SK-N-SH (cell line): ENCODE results near the gene LACTBL1. TPM values are rescaled to one million over a fixed set of nuclear protein-coding genes. Genes with fewer than 3 reads are reported as not detected.

Experiments
- CTCF ChIA-PET: fragments of 300-600, 350-600 bp; formaldehyde crosslinking; extraction: SDS; loops from one replicate; lab custom pipeline; 2021; lab: Yijun Ruan, JAX
- POLR2A ChIA-PET: fragments of 350-600 bp; sonication (Branson Sonifier 250); formaldehyde crosslinking; extraction: SDS; loops from one replicate; lab custom pipeline; 2020; ENCODE audit warnings: antibody characterized with exemption, inconsistent platforms; lab: Yijun Ruan, JAX
- DNase-seq: peaks from one replicate; pipeline ENCODE4 v3.0.0; 2012
- H2AFZ ChIP-seq: fragments of 200-600 bp; sonication (generic); 2 replicates; pipeline ENCODE4 v1.8.1; 2016; ENCODE audit warnings: antibody characterized with exemption, mild to moderate bottlenecking, low read depth
- H3F3A ChIP-seq: fragments of 200-600 bp; sonication (generic); replicated peaks from 2 replicates; pipeline ENCODE3; 2016; ENCODE audit warnings: antibody characterized with exemption, mild to moderate bottlenecking; ENCODE audit not compliant: insufficient read depth
- H3K27ac ChIP-seq, 2 experiments: fragments of 200-500 bp in 1 of 2; fragments of 200-600 bp in 1 of 2; sonication (Bioruptor generic) in 1 of 2; sonication (generic), shearing (Covaris generic) in 1 of 2; 2 replicates each; pipeline versions ENCODE4 v1.5.1 to v1.6.1; 2014 to 2016; ENCODE audit warnings: low read depth in 2 of 2, inconsistent platforms in 1 of 2, low read length in 1 of 2, mild to moderate bottlenecking in 1 of 2, mixed read lengths in 1 of 2
- H3K27me3 ChIP-seq: fragments of 200-600 bp; sonication (generic), shearing (Covaris generic); 2 replicates; pipeline ENCODE4 v1.6.1; 2016; ENCODE audit warnings: mixed run types; ENCODE audit not compliant: insufficient read depth
- H3K36me3 ChIP-seq, 2 experiments: fragments of 200-500 bp in 1 of 2; fragments of 200-600 bp in 1 of 2; sonication (Bioruptor generic) in 1 of 2; sonication (generic) in 1 of 2; replicated peaks in 1 of 2; 2 replicates each; pipeline versions ENCODE3 to v1.5.1; 2014 to 2016; ENCODE audit warnings: low read length in 1 of 2, mild to moderate bottlenecking in 1 of 2; ENCODE audit not compliant: insufficient read depth in 2 of 2, control insufficient read depth in 1 of 2
- H3K4me1 ChIP-seq, 2 experiments: fragments of 200-500 bp in 1 of 2; fragments of 200-600 bp in 1 of 2; sonication (Bioruptor generic) in 1 of 2; sonication (generic), shearing (Covaris generic) in 1 of 2; 2 replicates each; pipeline versions ENCODE4 v1.5.1 to v1.6.1; 2014 to 2016; ENCODE audit warnings: low read depth in 1 of 2, low read length in 1 of 2, mixed run types in 1 of 2; ENCODE audit not compliant: insufficient read depth in 2 of 2, control insufficient read depth in 1 of 2
- H3K4me2 ChIP-seq: fragments of 200-600 bp; sonication (generic), shearing (Covaris generic); 2 replicates; pipeline ENCODE4 v1.6.1; 2017; ENCODE audit warnings: mixed run types
- H3K4me3 ChIP-seq, 2 experiments: fragments of 200-500 bp in 1 of 2; fragments of 200-600 bp in 1 of 2; sonication (Bioruptor generic) in 1 of 2; sonication (generic), shearing (Covaris generic) in 1 of 2; 2 replicates each; pipeline versions ENCODE4 v1.5.1 to v1.8.1; 2014 to 2016; ENCODE audit warnings: low read depth in 2 of 2, inconsistent platforms in 1 of 2, low read length in 1 of 2, mild to moderate bottlenecking in 1 of 2, mixed read lengths in 1 of 2, moderate library complexity in 1 of 2
- H3K79me2 ChIP-seq: fragments of 200-600 bp; sonication (generic); 2 replicates; pipeline ENCODE4 v1.8.1; 2017; ENCODE audit warnings: mild to moderate bottlenecking; ENCODE audit not compliant: insufficient read depth
- H3K9ac ChIP-seq: fragments of 200-600 bp; sonication (generic); 2 replicates; pipeline ENCODE4 v1.6.1; 2017; ENCODE audit warnings: mixed run types
- H3K9me2 ChIP-seq: fragments of 200-600 bp; sonication (generic); 2 replicates; pipeline ENCODE4 v1.6.1; 2017; ENCODE audit warnings: mixed run types
- H3K9me3 ChIP-seq: fragments of 200-600 bp; sonication (generic); 2 replicates; pipeline ENCODE4 v1.6.1; 2017; ENCODE audit warnings: mixed run types, mild to moderate bottlenecking, moderate library complexity
- H4K20me1 ChIP-seq: fragments of 200-600 bp; sonication (generic); 2 replicates; pipeline ENCODE4 v1.6.1; 2017; ENCODE audit warnings: mild to moderate bottlenecking, mixed run types; ENCODE audit not compliant: insufficient read depth
- EP300 ChIP-seq, 2 experiments: IDR thresholded peaks; 2 replicates each; pipeline versions ENCODE4 v1.4.0 to v1.6.1; 2012; ENCODE audit warnings: borderline replicate concordance in 1 of 2, low read depth in 1 of 2, low read length in 1 of 2
- FOXJ3 ChIP-seq: sonication (generic); formaldehyde crosslinking; IDR thresholded peaks from 2 replicates; pipeline ENCODE4 v1.5.1; 2020; ENCODE audit warnings: mild to moderate bottlenecking, missing genetic modification reagents
- GABPA ChIP-seq: IDR thresholded peaks from 2 replicates; pipeline ENCODE4 v1.4.0; 2012; ENCODE audit warnings: low read depth, mild to moderate bottlenecking
- POLR2AphosphoS5 ChIP-seq: IDR thresholded peaks from 2 replicates; pipeline ENCODE4 v1.6.1; 2012; ENCODE audit warnings: low read depth, low read length
- TAF1 ChIP-seq: IDR thresholded peaks from 2 replicates; pipeline ENCODE4 v1.6.1; 2012; ENCODE audit warnings: low read depth, mild to moderate bottlenecking, low read length, moderate library complexity, borderline replicate concordance
- TCF12 ChIP-seq: IDR thresholded peaks from 2 replicates; pipeline ENCODE4 v1.4.0; 2012
- TEAD4 ChIP-seq: IDR thresholded peaks from 2 replicates; pipeline ENCODE4 v1.4.0; 2012; ENCODE audit warnings: mild to moderate bottlenecking, borderline replicate concordance; ENCODE audit not compliant: insufficient read depth
- WGBS: methylation state at CpG from one replicate; pipeline ENCODE4 v1.1.6; 2017; ENCODE audit warnings: low lambda C conversion rate; 5-methylcytosine and 5-hydroxymethylcytosine counted together
- polyA plus RNA-seq, 3 experiments: library from polyadenylated mRNA; depleted of rRNA; stranded (reverse); fragments of >200 nt; gene quantifications; 2 replicates each; pipeline ENCODE4 v1.2.3, GENCODE V29; 2012
- TF ChIP-seq, protein P1 (sequence below): IDR thresholded peaks from 2 replicates; pipeline ENCODE4; 2012
- TF ChIP-seq, protein P2 (sequence below): IDR thresholded peaks from 2 replicates; pipeline ENCODE4 v1.4.0; 2012; ENCODE audit warnings: low read depth
- TF ChIP-seq, protein P3 (sequence below): IDR thresholded peaks from 2 replicates; pipeline ENCODE4 v1.4.0; 2012; ENCODE audit warnings: low read depth, borderline replicate concordance

LACTBL1 gene
- polyA plus RNA-seq, 1 of the 3 experiments (the other 2 are of a cell fraction) = not detected

DNA sequence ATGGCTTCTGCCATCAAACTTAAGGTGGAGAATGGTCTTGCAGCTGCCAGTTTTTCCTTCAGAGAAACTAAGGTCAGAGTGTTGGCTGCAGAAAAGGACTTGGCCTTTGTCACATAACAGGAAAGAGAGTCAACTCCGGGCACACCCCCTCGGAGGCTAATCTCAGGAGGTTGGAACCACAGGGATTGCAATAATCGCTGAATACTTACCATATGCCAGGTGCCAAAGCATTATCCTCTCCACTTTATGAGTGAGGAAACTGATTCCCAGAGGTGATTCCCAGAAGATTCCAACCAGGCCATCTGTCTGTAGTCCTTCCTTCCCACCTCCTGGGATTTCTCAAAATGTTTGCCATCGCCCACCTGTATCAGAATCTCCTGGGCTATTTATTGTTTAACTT, 54.0 kb downstream of the LACTBL1 start:
- H3K27me3 ChIP-seq = no peaks in the 10 kb centered on the region
- POLR2A ChIA-PET = no interaction called here
- 90% methylated on average over 4 of the region's 4 CpGs for WGBS
- H3K4me3 ChIP-seq = no peak overlapping the region
- no peak for TF ChIP-seq TAF1
- TF ChIP-seq, protein P1, sequence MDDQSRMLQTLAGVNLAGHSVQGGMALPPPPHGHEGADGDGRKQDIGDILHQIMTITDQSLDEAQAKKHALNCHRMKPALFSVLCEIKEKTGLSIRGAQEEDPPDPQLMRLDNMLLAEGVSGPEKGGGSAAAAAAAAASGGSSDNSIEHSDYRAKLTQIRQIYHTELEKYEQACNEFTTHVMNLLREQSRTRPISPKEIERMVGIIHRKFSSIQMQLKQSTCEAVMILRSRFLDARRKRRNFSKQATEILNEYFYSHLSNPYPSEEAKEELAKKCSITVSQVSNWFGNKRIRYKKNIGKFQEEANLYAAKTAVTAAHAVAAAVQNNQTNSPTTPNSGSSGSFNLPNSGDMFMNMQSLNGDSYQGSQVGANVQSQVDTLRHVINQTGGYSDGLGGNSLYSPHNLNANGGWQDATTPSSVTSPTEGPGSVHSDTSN = no peak
- TF ChIP-seq TEAD4 = no peak
- TF ChIP-seq, protein P2, sequence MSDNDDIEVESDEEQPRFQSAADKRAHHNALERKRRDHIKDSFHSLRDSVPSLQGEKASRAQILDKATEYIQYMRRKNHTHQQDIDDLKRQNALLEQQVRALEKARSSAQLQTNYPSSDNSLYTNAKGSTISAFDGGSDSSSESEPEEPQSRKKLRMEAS = no peak
- no peak for TF ChIP-seq EP300 (IDR thresholded peaks at IDR 0.05; ENCODE audit: borderline replicate concordance in 1 of 2, low read depth in 1 of 2, low read length in 1 of 2)
- TF ChIP-seq, protein P3, sequence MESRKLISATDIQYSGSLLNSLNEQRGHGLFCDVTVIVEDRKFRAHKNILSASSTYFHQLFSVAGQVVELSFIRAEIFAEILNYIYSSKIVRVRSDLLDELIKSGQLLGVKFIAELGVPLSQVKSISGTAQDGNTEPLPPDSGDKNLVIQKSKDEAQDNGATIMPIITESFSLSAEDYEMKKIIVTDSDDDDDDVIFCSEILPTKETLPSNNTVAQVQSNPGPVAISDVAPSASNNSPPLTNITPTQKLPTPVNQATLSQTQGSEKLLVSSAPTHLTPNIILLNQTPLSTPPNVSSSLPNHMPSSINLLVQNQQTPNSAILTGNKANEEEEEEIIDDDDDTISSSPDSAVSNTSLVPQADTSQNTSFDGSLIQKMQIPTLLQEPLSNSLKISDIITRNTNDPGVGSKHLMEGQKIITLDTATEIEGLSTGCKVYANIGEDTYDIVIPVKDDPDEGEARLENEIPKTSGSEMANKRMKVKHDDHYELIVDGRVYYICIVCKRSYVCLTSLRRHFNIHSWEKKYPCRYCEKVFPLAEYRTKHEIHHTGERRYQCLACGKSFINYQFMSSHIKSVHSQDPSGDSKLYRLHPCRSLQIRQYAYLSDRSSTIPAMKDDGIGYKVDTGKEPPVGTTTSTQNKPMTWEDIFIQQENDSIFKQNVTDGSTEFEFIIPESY = no peak
- TF ChIP-seq POLR2AphosphoS5 = no peak
- H3K4me1 ChIP-seq = no peaks in the 10 kb centered on the region
- H3K79me2 ChIP-seq = no peaks in the 10 kb centered on the region
- H3K9me2 ChIP-seq = no peaks in the 10 kb centered on the region
- H3F3A ChIP-seq = no peaks in the 10 kb centered on the region
- DNase-seq = no peak
- H3K36me3 ChIP-seq = peaks cover 0 to 3% of the 10 kb centered on the region in 2 experiments
- no peak overlapping the region for H3K4me2 ChIP-seq
- H3K27ac ChIP-seq = no peak overlapping the region
- no peak overlapping the region for H2AFZ ChIP-seq
- no peaks in the 10 kb centered on the region for H4K20me1 ChIP-seq
- H3K9ac ChIP-seq = no peak overlapping the region
- CTCF ChIA-PET = interaction anchor here (2.6 to 3.3 kb wide), 2 partner anchors 11 to 215 kb away, joined by 14 to 26 read pairs; no protein-coding TSS in a partner anchor
- H3K9me3 ChIP-seq = no peaks in the 10 kb centered on the region

DNA sequence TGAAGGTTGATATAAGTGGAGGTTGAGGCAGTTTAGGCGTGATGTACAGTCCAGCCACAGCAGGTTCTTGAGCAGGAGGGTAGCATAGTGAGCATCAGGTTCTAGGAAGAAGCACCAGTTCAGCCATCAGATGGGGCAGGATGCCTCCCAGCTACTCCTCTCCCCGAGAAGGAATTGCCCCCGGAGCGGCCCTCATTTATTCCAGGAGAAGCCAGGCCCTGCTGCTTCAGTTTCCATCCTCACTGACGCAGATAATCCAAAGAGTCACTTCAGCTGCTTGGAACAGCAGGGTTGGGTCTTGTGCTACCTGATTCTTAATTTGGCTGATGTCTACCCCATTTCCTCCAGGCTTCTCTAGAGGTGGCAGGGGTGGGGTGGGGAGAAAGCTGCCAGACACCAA, 54.7 kb downstream of the LACTBL1 start:
- H3K4me2 ChIP-seq = no peak overlapping the region
- H3K36me3 ChIP-seq = peaks cover 0 to 6% of the 10 kb centered on the region in 2 experiments
- TF ChIP-seq EP300 (IDR thresholded peaks at IDR 0.05; ENCODE audit: borderline replicate concordance in 1 of 2, low read depth in 1 of 2, low read length in 1 of 2) (no peak), FOXJ3 (CRISPR knock-in tag) (no peak), TCF12 (no peak), GABPA (no peak), POLR2AphosphoS5 (no peak)
- TF ChIP-seq, protein P2 = no peak
- WGBS = 92% methylated on average over 5 of the region's 5 CpGs
- no peak overlapping the region for H3K9ac ChIP-seq
- no peak overlapping the region for H2AFZ ChIP-seq
- no peak overlapping the region for H3K27ac ChIP-seq
- no peak for DNase-seq
- H3F3A ChIP-seq = no peaks in the 10 kb centered on the region
- no peaks in the 10 kb centered on the region for H3K79me2 ChIP-seq
- H4K20me1 ChIP-seq = no peaks in the 10 kb centered on the region
- no peak overlapping the region for H3K4me3 ChIP-seq
- no peaks in the 10 kb centered on the region for H3K4me1 ChIP-seq
- ChIA-PET CTCF (interaction anchor here (0.7 to 2.6 kb wide), 3 partner anchors 10 to 214 kb away, joined by 3 to 14 read pairs (median 5); no protein-coding TSS in a partner anchor), POLR2A (no interaction called here)
- H3K9me2 ChIP-seq = no peaks in the 10 kb centered on the region
- H3K27me3 ChIP-seq = no peaks in the 10 kb centered on the region
- H3K9me3 ChIP-seq = no peaks in the 10 kb centered on the region
